Raji (cell line): ENCODE results near the gene NPPC.

Experiments
- POLR2A ChIP-seq: IDR thresholded peaks from 2 replicates; pipeline ENCODE4 v1.6.1; 2011; ENCODE audit warnings: low read depth, low read length, control low read depth; ENCODE audit not compliant: insufficient read depth

NPPC gene

DNA sequence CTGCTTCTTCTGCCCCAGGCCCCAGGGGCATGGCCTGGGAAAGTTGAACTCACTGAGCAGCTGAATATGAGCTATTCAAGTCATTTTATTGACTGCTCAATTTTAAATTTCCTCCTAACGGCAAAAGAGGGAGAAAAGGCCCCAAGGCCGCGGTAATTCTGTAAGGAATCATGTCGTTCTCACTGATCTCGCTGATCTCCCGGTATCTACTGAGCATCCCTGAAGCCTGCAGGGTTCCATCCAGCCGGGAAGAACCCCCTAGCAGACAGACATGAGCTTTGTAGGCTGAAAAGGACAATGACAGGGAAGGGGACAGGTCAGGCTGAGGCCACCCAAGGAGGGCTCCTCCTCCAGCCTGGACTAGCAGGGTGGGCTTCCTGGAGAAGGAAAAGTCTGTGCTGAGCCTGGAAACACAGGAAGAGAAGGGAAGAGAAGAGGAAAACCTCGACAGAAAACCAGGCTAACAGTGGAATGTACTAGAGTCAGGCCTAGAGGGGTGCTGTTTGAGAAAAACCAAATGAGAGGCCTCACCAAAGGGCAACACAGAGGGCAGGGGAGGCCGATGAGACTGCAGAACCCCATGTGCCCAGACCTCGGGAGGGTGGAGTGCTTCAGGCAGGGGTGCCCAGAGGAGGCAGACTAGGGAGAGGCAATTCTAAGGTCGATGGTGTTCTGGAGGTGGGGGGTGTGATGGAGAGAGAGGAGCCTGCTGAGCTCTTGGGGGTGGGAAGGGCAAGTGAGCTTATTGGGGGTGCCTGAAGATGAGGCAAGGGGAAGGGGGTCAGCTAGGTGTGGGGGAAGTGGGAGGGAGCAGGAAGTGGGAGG is 2.9 kb upstream of the NPPC start:
- TF ChIP-seq POLR2A: no peak

- no peak for TF ChIP-seq POLR2A
Observed at GRCh38 chr2:231928481-231928880, 2.3 kb upstream of the NPPC start.

DNA sequence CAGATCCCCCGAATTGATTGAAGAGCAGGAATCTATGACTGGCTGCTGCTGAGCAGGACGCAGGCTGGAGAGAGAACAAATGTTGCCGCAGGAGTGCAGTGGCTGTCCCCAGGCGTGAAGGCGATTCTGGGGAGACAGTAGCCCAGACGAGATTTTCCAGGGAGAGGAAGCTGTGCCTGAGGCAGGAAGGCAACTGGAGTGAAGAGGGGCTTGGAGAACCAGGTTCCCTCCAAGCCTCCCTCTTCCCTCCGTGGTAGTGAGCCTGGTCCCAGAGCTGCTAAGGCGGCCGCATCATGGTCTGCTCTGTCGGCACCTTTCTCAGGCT is 1.3 kb upstream of the NPPC start:
- TF ChIP-seq POLR2A: no peak

DNA sequence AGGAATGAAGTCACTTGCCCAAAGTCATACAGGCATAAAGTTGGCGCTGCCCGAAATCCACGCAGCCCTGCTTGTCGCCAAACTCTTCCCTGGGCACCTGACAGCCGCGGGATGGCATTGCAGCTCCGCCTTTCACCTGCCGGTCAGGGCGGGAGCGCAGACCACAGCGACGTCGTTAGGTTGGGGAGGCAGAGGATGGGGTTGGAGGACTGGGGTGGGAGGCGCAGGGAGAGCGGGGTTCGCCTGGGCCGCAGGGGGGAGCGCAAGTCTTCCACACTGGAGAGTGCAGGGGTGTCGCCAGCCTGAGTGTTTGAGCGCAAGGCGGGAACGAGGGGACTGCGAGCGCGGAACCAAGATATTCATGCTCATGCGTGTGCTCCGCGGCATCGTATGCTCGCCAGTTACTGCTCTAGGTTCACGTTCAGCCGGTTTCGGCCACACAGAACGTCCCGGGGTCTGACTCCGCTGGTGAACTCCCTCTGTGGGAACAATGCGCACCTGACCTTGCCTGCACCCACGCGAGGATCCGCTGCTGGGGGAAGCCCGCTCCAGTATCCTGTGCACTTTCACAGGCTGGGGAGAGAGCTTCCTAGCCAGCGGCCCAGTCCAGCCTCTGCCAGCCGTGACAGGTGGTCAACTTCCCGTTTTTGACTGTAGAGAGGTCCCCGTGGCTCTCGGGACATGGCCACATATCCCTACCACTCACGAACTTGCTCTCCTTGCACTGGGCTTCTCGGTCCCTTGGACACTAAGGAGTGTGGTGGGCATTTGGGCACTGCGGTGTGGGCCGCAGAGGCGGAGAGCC is 767 bp upstream of the NPPC start:
- TF ChIP-seq POLR2A: no peak

DNA sequence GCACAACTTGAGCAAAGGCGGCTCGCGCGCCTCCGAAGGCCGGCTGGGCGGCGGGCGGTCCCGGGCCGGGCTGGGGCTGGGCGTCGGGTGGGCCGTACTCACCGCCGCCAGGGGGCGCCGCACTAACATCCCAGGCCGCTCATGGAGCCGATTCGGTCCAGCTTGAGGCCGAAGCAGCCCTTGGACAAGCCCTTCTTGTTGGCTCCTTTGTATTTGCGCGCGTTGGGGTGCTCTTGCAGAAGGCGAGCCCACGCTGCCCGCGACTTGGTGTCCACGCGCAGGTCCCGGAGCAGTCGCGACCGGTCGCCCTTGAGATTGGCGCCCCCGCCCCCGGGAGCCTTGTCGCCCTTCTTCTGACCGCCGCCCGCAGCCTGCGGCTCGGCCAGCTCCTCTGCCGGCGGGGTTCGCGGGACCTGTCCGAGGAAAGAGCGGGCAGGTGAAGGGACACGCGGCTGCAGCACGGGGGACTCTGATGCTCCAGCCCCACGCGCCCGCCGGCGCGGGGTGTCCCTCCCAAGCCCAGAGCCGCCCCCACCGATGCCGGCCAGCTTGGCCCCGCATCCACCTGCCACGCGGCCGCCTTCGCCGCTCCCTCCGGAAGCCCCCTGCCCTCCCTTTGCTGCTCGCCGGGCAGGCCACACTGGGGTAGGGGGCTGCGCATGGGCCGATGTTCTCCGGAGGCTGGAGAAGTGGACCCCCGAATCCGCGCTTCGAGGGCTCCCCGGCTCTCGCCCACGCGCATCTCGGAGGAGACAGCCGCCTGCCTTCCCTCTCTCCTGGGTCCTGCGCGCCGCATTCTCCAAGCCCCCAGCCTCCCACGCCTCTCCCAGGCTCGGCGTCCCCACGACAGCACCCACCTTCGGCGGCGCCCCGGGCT is 655 bp downstream of the NPPC start:
- no peak for TF ChIP-seq POLR2A

- no peak for TF ChIP-seq POLR2A
Observed at GRCh38 chr2:231924889-231925275, 1.3 kb downstream of the NPPC start.

DNA sequence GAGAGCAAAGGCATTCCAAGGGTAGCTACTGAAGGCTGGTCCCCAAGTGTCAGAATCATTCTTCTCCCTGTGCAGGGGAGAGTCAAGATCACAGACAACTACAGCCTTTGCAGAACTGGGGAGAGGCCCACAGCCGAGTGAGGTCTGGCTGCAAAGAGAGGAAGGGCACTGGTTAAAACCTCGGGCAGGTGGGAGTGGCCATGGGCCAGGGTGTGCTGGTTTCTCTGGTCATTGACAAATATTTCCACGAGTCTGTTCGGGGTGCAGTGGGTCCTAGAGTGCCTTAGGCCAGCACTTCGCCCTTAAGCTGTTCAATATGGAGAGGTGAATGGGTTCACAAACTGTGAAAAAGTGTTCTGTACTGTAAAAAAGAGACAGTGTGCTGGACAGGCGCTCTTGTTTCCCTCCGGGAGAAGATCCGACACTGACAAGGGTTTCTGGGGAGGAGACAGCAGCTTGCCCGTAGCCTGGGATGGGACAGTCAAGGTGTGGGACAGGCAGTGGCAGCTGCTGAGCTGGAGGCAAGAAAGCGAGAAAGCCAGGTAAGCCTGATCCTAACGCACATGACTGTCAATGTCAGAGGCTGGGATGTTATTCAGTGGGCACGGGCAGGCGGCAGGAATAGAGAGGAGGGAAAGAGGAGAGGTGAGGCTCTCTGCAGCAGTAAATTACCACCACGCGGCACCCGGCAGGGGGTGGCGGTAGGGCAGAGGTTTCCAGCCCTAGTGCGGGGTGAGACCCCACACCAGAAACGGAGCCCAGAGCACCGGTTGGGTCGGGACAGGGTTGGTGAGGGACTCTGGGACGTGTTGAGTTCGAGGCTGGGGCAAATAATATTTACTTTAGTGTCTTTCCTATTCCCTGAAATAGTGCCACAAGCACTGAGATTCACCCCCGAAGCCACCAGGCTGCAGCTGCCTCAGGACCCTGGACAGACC is 2.0 kb downstream of the NPPC start:
- TF ChIP-seq POLR2A: no peak

DNA sequence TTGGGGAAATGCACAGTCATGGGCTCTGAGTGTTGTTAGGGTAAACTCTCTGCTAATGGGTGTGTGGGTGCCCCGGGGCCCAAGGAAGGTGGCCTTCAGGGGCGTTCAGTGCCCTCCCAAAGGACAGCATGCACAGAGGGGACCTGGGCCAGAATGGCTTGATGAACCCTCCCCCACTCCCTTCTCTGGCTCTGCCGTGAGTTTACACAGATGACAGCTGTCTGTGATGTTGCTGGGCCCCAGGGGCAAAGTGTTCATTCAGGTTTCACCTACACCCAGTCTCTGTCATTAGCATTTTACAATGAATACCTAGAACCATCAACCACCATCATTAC is 3.2 kb downstream of the NPPC start:
- TF ChIP-seq POLR2A: no peak

GRCh38 chr2:231922311-231923009 is 3.7 kb downstream of the NPPC start:
- no peak for TF ChIP-seq POLR2A

GRCh38 chr2:231920795-231921194 is 5.4 kb downstream of the NPPC start:
- no peak for TF ChIP-seq POLR2A

- TF ChIP-seq POLR2A: no peak
Observed at GRCh38 chr2:231920366-231920765, 5.8 kb downstream of the NPPC start.

GRCh38 chr2:231919341-231920035 is 6.7 kb downstream of the NPPC start:
- no peak for TF ChIP-seq POLR2A
